ENCODE measurements around the gene PNRC2.
"Not testable (repeated sequence)": the region's sequence is repeated elsewhere in the genome, so short reads cannot be mapped to it uniquely, and the experiment has no call there.

The PNRC2 gene

GRCh38 chr1:23958040-23958809 is 1.4 kb upstream of the PNRC2 start:
- not testable (repeated sequence) for H3K27me3 ChIP-seq (ENCODE audit: insufficient read depth, low read length); H3K4me1 ChIP-seq (ENCODE audit: insufficient read depth, low read length); H3K9me3 ChIP-seq (ENCODE audit: insufficient read depth, low read depth, low read length)
- Histone ChIP-seq H3K9ac (ENCODE audit: low read depth, low read length) (peak overlapping the region; percentile 98), H3K36me3 (ENCODE audit: insufficient read depth, low read depth, low read length) (peaks cover 22% of the 10 kb centered on the region), H3K4me3 (ENCODE audit: low read length) (peak overlapping the region; percentile 97), H3K27ac (ENCODE audit: low read length) (peak overlapping the region; percentile 99)

GRCh38 chr1:23958810-23959460 is 693 bp upstream of the PNRC2 start:
- H3K4me3 ChIP-seq (ENCODE audit: low read length) = peak overlapping the region; percentile 97
- peak overlapping the region; percentile 99 for H3K27ac ChIP-seq (ENCODE audit: low read length)
- H3K27me3 ChIP-seq (ENCODE audit: insufficient read depth, low read length) = no peaks in the 10 kb centered on the region
- peak overlapping the region; percentile 98 for H3K9ac ChIP-seq (ENCODE audit: low read depth, low read length)
- no peaks in the 10 kb centered on the region for H3K4me1 ChIP-seq (ENCODE audit: insufficient read depth, low read length)
- peaks cover 29% of the 10 kb centered on the region for H3K36me3 ChIP-seq (ENCODE audit: insufficient read depth, low read depth, low read length)
- no peaks in the 10 kb centered on the region for H3K9me3 ChIP-seq (ENCODE audit: insufficient read depth, low read depth, low read length)

DNA sequence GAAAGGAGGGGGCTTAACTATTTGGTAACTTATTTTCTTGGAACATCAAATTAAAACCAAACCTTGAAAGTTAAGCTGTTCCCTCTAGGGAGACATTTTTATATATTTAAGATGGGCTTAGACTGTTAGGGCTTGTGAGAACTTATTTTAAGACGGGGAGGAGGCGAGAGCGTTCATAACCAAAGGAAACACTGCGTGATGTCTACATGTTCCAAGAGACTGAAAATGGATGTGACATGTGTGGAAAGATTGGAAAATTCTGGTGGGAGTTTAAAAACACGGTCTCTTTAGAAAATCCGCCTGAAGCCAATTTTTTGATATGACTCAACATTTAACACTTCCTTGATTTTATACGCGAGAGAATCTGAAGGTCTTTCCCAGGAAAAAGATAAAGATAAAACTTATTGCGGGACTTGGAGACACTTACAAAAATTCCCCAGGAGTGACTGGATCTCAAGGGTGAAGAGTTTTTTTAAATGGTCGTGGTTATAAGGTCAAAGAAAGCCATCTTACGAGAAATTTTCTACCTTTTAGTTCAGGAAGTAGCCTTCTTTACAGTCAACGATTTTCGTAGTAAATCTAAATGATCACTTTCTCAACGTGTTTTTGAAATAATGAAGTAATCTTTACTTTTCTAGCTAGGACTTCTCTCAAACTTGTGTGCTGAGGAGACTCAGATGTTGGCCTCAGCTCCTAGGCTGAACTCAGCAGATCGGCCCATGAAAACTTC is 828 bp downstream of the PNRC2 start:
- Histone ChIP-seq H3K27me3 (ENCODE audit: insufficient read depth, low read length) (no peaks in the 10 kb centered on the region), H3K27ac (ENCODE audit: low read length) (peak overlapping the region; percentile 95), H3K4me3 (ENCODE audit: low read length) (peak overlapping the region; percentile 97), H3K9ac (ENCODE audit: low read depth, low read length) (peak overlapping the region; percentile 98), H3K4me1 (ENCODE audit: insufficient read depth, low read length) (no peaks in the 10 kb centered on the region), H3K9me3 (ENCODE audit: insufficient read depth, low read depth, low read length) (no peaks in the 10 kb centered on the region), H3K36me3 (ENCODE audit: insufficient read depth, low read depth, low read length) (peaks cover 44% of the 10 kb centered on the region)

DNA sequence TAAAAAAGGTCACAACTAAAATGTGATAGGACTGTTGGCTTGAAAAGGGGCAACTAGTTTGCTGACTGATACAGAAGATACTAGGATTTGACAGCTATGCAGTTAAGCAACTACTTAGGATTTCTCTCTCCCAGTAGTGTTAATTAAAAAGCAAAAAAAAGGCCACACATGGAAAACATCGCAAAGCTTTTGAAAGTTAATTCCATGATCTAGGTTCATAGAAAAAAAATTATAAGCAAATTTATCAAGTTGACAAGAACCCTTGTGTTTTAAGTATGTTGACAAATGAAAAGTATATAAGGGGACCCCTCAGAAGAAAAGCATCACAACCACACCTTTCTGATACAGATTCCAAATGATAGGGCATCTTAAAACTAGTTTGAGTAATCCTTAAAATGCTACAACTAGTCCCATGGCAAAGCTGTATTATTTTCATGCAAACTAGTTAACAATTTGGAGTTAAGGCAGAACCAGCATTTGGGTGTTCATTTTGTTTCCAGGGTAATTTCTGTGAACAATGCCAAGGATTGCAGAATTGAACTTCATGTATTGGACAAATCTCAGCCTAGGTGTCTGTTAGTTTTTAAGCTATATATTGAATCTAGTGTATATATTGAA is 4.1 kb downstream of the PNRC2 start:
- H3K27ac ChIP-seq (ENCODE audit: low read length) = no peak overlapping the region
- H3K9me3 ChIP-seq (ENCODE audit: insufficient read depth, low read depth, low read length) = no peaks in the 10 kb centered on the region
- no peak overlapping the region for H3K9ac ChIP-seq (ENCODE audit: low read depth, low read length)
- H3K27me3 ChIP-seq (ENCODE audit: insufficient read depth, low read length) = no peaks in the 10 kb centered on the region
- H3K4me3 ChIP-seq (ENCODE audit: low read length) = no peak overlapping the region
- no peaks in the 10 kb centered on the region for H3K4me1 ChIP-seq (ENCODE audit: insufficient read depth, low read length)
- H3K36me3 ChIP-seq (ENCODE audit: insufficient read depth, low read depth, low read length) = peaks cover 77% of the 10 kb centered on the region

- no peaks in the 10 kb centered on the region for H3K4me1 ChIP-seq (ENCODE audit: insufficient read depth, low read length)
- no peak overlapping the region for H3K27ac ChIP-seq (ENCODE audit: low read length)
- H3K9ac ChIP-seq (ENCODE audit: low read depth, low read length) = no peak overlapping the region
- H3K27me3 ChIP-seq (ENCODE audit: insufficient read depth, low read length) = no peaks in the 10 kb centered on the region
- H3K9me3 ChIP-seq (ENCODE audit: insufficient read depth, low read depth, low read length) = no peaks in the 10 kb centered on the region
- H3K36me3 ChIP-seq (ENCODE audit: insufficient read depth, low read depth, low read length) = peaks cover 82% of the 10 kb centered on the region
- no peak overlapping the region for H3K4me3 ChIP-seq (ENCODE audit: low read length)
These were observed 4.6 kb downstream of the PNRC2 start for GRCh38 chr1:23964235-23964668.

- Histone ChIP-seq H3K4me3 (ENCODE audit: low read length) (no peak overlapping the region), H3K27me3 (ENCODE audit: insufficient read depth, low read length) (no peaks in the 10 kb centered on the region), H3K9ac (ENCODE audit: low read depth, low read length) (no peak overlapping the region), H3K27ac (ENCODE audit: low read length) (no peak overlapping the region), H3K9me3 (ENCODE audit: insufficient read depth, low read depth, low read length) (no peaks in the 10 kb centered on the region), H3K4me1 (ENCODE audit: insufficient read depth, low read length) (no peaks in the 10 kb centered on the region), H3K36me3 (ENCODE audit: insufficient read depth, low read depth, low read length) (peaks cover 90% of the 10 kb centered on the region)
These were observed 5.4 kb downstream of the PNRC2 start for GRCh38 chr1:23964790-23965740.

DNA sequence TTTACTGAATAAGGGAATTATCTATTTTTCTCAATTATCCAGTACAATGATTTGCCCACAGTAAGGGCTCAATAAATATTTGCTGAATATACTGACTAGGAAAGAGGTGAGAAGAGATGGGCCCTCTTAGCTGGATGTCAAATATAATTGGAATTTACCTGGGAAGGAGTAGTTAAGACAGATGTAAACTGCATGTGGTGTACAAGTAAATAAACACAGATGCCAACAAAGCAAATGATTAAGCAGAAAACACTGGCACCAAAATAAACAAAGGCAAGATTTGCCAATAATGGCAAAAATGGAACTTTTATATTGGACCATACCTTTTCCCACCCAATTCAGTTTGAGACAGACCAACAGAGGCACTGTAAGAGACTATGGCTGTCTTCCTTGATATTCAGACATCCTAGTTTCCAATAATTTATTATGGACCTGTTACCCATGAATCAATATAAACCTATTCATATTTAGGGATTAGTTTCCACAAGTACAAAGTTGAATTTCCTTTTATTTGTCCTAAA is 7.4 kb downstream of the PNRC2 start:
- Histone ChIP-seq H3K9ac (ENCODE audit: low read depth, low read length) (no peak overlapping the region), H3K9me3 (ENCODE audit: insufficient read depth, low read depth, low read length) (no peaks in the 10 kb centered on the region), H3K27ac (ENCODE audit: low read length) (no peak overlapping the region), H3K4me1 (ENCODE audit: insufficient read depth, low read length) (no peaks in the 10 kb centered on the region), H3K27me3 (ENCODE audit: insufficient read depth, low read length) (no peaks in the 10 kb centered on the region), H3K36me3 (ENCODE audit: insufficient read depth, low read depth, low read length) (peaks cover 94% of the 10 kb centered on the region), H3K4me3 (ENCODE audit: low read length) (no peak overlapping the region)

DNA sequence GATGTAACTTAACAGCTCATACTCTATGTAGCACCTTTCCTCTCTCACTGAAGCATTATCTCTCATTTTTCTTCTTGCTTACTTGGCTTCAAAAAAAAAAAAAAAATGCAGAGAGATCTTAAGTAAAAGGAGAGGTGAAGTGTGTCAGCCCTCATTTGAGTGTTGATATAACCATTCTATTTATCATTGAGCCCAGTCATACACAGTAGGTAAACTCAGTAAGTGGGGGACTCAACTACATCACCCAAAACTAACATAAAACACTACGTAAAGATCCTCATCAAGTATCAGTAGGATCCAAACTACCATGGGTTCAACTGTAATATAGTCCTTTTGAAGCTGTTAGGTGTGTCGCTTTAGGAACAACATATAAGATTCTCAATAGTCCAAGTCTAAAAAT is 8.2 kb downstream of the PNRC2 start:
- no peaks in the 10 kb centered on the region for H3K9me3 ChIP-seq (ENCODE audit: insufficient read depth, low read depth, low read length)
- H3K27me3 ChIP-seq (ENCODE audit: insufficient read depth, low read length) = no peaks in the 10 kb centered on the region
- no peaks in the 10 kb centered on the region for H3K4me1 ChIP-seq (ENCODE audit: insufficient read depth, low read length)
- no peak overlapping the region for H3K9ac ChIP-seq (ENCODE audit: low read depth, low read length)
- no peak overlapping the region for H3K27ac ChIP-seq (ENCODE audit: low read length)
- no peak overlapping the region for H3K4me3 ChIP-seq (ENCODE audit: low read length)
- peaks cover 98% of the 10 kb centered on the region for H3K36me3 ChIP-seq (ENCODE audit: insufficient read depth, low read depth, low read length)

GRCh38 chr1:23977187-23977853 is 17.7 kb downstream of the PNRC2 start:
- H3K4me1 ChIP-seq (ENCODE audit: insufficient read depth, low read length) = peaks cover 13% of the 10 kb centered on the region; the same call in 1 of the 2 replicates
- no peaks in the 10 kb centered on the region for H3K9me3 ChIP-seq (ENCODE audit: insufficient read depth, low read depth, low read length)
- H3K36me3 ChIP-seq (ENCODE audit: insufficient read depth, low read depth, low read length) = peaks cover 63% of the 10 kb centered on the region
- H3K9ac ChIP-seq (ENCODE audit: low read depth, low read length) = peak overlapping the region; percentile 51; the same call in 1 of the 2 replicates
- H3K27me3 ChIP-seq (ENCODE audit: insufficient read depth, low read length) = no peaks in the 10 kb centered on the region
- no peak overlapping the region for H3K27ac ChIP-seq (ENCODE audit: low read length)
- H3K4me3 ChIP-seq (ENCODE audit: low read length) = peak overlapping the region; percentile 100; the same call in 1 of the 2 replicates

- Histone ChIP-seq H3K27me3 (ENCODE audit: insufficient read depth, low read length) (no peaks in the 10 kb centered on the region), H3K9me3 (ENCODE audit: insufficient read depth, low read depth, low read length) (no peaks in the 10 kb centered on the region), H3K4me3 (ENCODE audit: low read length) (peak overlapping the region; percentile 100), H3K36me3 (ENCODE audit: insufficient read depth, low read depth, low read length) (peaks cover 60% of the 10 kb centered on the region), H3K4me1 (ENCODE audit: insufficient read depth, low read length) (peaks cover 13% of the 10 kb centered on the region; the same call in 1 of the 2 replicates), H3K9ac (ENCODE audit: low read depth, low read length) (peak overlapping the region; percentile 94; the same call in 1 of the 2 replicates), H3K27ac (ENCODE audit: low read length) (no peak overlapping the region)
These were observed 18.2 kb downstream of the PNRC2 start for GRCh38 chr1:23977854-23978191.
